ENCODE measurements around the gene LCN12. TPM values are rescaled to one million over a fixed set of nuclear protein-coding genes. Genes with fewer than 3 reads are reported as not detected.

LCN12 gene
- total RNA-seq, 1 donor from 2014 or later: not detected

DNA sequence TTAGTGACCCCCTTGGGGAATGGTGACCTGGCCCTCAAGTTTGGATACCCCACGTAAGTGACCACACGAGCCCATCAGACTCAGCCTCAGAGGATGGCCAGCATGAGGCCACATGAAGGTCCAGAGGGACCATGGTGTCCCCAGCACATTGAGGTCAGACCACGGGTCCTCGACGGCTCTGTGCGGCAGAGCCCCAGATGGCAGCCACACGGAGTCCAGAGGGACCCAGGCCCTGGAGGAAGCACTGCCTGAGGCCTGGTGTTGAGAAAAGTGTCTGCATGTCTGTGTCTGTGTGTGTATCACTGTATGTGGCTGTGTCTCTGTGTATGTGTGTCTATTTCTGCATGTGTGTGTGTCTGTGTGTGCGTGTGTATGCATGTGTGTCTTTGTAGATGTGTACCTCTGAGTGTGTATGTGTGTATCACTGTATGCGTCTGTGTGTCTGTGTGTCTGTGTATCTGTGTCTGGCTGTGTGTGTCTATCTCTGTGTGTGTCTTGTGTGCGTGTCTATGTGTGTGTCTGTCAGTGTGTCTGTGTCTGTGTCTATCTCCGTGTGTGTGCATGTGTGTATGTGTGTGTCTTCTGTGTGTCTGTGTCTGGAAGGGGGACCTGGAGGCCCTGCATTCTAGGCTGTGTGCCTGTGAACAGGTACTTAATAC lies 31.7 kb downstream of the LCN12 start:
- Histone ChIP-seq H3K4me3 (no peak overlapping the region), H3K9me3 (no peaks in the 10 kb centered on the region), H3K36me3 (no peaks in the 10 kb centered on the region), H3K27ac (no peak overlapping the region), H3K27me3 (peaks cover 5% of the 10 kb centered on the region), H3K4me1 (no peaks in the 10 kb centered on the region)
- no peak for DNase-seq (ENCODE audit: low spot score in 2 of 2)
- TF ChIP-seq, protein P1, sequence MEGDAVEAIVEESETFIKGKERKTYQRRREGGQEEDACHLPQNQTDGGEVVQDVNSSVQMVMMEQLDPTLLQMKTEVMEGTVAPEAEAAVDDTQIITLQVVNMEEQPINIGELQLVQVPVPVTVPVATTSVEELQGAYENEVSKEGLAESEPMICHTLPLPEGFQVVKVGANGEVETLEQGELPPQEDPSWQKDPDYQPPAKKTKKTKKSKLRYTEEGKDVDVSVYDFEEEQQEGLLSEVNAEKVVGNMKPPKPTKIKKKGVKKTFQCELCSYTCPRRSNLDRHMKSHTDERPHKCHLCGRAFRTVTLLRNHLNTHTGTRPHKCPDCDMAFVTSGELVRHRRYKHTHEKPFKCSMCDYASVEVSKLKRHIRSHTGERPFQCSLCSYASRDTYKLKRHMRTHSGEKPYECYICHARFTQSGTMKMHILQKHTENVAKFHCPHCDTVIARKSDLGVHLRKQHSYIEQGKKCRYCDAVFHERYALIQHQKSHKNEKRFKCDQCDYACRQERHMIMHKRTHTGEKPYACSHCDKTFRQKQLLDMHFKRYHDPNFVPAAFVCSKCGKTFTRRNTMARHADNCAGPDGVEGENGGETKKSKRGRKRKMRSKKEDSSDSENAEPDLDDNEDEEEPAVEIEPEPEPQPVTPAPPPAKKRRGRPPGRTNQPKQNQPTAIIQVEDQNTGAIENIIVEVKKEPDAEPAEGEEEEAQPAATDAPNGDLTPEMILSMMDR (IDR thresholded peaks at IDR 0.05): no peak
- intact Hi-C loops (cut with DNase I): no loop called here

DNA sequence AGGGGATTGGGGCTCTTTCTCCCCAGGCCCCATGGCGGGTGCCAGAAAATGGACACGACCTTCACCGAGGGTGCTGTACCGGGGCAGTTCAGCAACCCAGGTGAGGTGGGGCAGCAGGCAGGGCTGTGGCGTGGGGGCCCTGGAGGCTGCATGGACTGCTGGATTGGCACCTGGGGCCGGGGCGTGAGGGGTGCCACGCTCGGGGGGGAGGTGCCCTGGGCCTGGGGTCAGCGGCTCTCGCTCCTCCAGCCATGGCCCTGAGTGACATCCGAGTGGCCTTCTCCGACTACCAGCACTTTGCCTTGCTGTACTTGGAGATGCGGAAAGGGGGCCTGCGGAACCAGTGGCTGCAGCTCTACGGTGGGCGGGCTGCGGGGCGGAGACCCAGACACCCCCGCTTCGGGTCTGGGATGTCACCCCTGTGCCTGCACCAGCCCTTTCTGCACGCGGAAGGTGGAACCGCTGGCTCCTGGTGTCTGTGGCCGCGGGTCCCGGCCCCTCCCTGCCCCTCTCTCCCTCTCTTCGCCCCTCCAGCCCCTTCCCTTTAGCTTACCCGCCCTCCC lies 32.5 kb downstream of the LCN12 start:
- Histone ChIP-seq H3K27ac (no peak overlapping the region), H3K4me3 (no peak overlapping the region), H3K27me3 (peaks cover 5% of the 10 kb centered on the region), H3K4me1 (no peaks in the 10 kb centered on the region), H3K36me3 (no peaks in the 10 kb centered on the region), H3K9me3 (no peaks in the 10 kb centered on the region)
- intact Hi-C loops (cut with DNase I): no loop called here
- no peak for DNase-seq (ENCODE audit: low spot score in 2 of 2)
- TF ChIP-seq, protein P1 (IDR thresholded peaks at IDR 0.05): no peak

DNA sequence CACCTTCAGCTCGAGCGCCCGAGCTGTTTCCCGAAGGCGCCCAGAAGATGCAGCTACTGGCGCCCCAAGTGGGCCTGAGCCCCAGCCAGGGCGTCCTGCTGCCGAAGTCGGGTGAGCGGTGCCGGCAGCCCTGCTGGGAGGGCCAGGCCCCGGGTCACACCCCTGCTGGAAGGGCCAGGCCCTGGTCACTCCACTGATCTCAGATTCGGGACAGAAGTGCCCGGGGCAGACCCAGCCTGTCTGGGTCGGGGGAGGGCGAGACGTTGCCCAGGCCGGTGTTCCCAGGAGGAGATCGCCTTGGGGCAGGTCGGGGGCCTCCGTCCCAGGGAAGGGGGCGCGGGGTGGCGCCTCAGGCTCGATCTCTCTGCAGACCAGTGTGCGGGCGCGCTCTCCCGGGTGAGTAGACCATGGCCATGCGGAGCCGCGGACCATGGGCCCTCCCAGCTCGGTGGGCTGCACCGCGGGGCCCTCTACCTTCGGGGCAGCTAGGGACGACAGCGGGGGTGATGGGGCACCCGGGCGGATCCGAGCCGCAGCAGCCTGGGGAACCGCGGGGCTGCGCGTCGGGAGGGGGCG lies 33.0 kb downstream of the LCN12 start:
- no peaks in the 10 kb centered on the region for H3K9me3 ChIP-seq
- H3K4me1 ChIP-seq: no peaks in the 10 kb centered on the region
- no peak overlapping the region for H3K27ac ChIP-seq
- H3K36me3 ChIP-seq: no peaks in the 10 kb centered on the region
- intact Hi-C loops (cut with DNase I): no loop called here
- H3K27me3 ChIP-seq: peaks cover 5% of the 10 kb centered on the region
- H3K4me3 ChIP-seq: no peak overlapping the region
- TF ChIP-seq, protein P1 (IDR thresholded peaks at IDR 0.05): no peak
- no peak for DNase-seq (ENCODE audit: low spot score in 2 of 2)

DNA sequence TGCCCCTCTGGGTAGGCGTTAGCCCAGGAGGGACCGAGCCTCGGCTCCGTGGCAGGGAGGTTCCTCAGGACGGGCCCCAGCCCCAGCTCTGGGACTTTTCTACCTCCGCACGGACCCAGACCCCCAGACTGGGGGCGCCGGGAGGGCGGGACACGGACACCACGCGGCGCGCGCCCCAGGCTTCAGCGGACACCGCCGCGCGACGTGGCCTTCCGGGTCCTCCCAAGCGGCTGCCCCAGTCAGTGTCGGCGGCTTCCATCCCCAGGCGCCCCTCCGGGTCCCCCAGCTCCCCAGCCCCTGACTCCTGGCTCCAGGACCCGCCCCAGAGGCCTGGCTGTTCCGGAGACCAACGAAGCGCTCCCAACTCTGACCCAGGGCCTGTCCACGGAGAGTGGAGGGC lies 33.8 kb downstream of the LCN12 start:
- TF ChIP-seq, protein P1 (IDR thresholded peaks at IDR 0.05): no peak
- H3K9me3 ChIP-seq: no peaks in the 10 kb centered on the region
- H3K4me3 ChIP-seq: no peak overlapping the region
- H3K36me3 ChIP-seq: no peaks in the 10 kb centered on the region
- no peaks in the 10 kb centered on the region for H3K4me1 ChIP-seq
- no peak overlapping the region for H3K27ac ChIP-seq
- intact Hi-C loops (cut with DNase I): no loop called here
- DNase-seq (ENCODE audit: low spot score in 2 of 2): no peak
- peaks cover 5% of the 10 kb centered on the region for H3K27me3 ChIP-seq

DNA sequence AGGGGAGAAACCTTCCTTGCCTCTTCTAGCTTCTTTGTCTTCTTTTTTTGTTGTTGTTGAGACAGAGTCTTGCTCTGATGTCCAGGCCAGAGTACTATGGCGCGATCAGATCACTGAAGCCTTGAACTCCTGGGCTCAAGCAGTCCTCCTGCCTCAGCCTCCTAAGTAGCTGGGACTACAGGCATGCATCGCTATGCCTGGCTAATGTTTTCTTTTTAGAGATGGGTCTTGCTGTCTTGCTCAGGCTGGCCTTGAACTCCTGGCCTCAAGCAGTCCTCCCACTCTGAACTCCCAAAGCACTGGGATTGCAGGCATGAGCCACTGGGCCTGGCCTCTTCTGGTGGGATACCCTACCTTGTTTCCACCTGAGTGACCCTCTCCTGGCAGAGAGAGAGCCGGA lies 36.8 kb downstream of the LCN12 start:
- DNase-seq (ENCODE audit: low spot score in 2 of 2): no peak
- peaks cover 5% of the 10 kb centered on the region for H3K27me3 ChIP-seq
- TF ChIP-seq, protein P1 (IDR thresholded peaks at IDR 0.05): no peak
- H3K4me1 ChIP-seq: peaks cover 8 to 12% of the 10 kb centered on the region in 2 donors
- no peaks in the 10 kb centered on the region for H3K9me3 ChIP-seq
- H3K27ac ChIP-seq: no peak overlapping the region
- H3K4me3 ChIP-seq: no peak overlapping the region
- intact Hi-C loops (cut with DNase I): no loop called here
- H3K36me3 ChIP-seq: no peaks in the 10 kb centered on the region

All from ascending aorta (tissue), 2 donors.